H9 (cell line): Measurements from ENCODE around the gene WDR70. TPM values are rescaled to one million over a fixed set of nuclear protein-coding genes. Genes with fewer than 3 reads are reported as not detected.

Source experiments
- DNase-seq: peaks from one replicate; pipeline ENCODE4 v3.0.0-alpha.2; 2017
- H2AFZ ChIP-seq: one replicate; pipeline ENCODE4 v1.6.1; 2013; ENCODE audit warnings: mild to moderate bottlenecking, low read length, control low read depth, moderate library complexity
- H2AK5ac ChIP-seq: 2 replicates; pipeline ENCODE4 v1.6.1; 2013; ENCODE audit warnings: low read length, control low read depth, mixed read lengths; ENCODE audit not compliant: insufficient read length
- H2BK120ac ChIP-seq: one replicate; pipeline ENCODE4 v1.6.1; 2013; ENCODE audit warnings: low read depth, mild to moderate bottlenecking, low read length, control low read depth, inconsistent platforms; ENCODE audit not compliant: poor library complexity, severe bottlenecking
- H2BK12ac ChIP-seq: 2 replicates; pipeline ENCODE4 v1.6.1; 2013; ENCODE audit warnings: low read length, control low read depth, mixed read lengths, low read depth; ENCODE audit not compliant: insufficient read length
- H2BK15ac ChIP-seq: 2 replicates; pipeline ENCODE4 v1.6.1; 2013; ENCODE audit warnings: low read depth, low read length, control low read depth
- H2BK20ac ChIP-seq: one replicate; pipeline ENCODE4 v1.6.1; 2013; ENCODE audit warnings: low read depth, mild to moderate bottlenecking, low read length, control low read depth, inconsistent platforms; ENCODE audit not compliant: poor library complexity, severe bottlenecking
- H2BK5ac ChIP-seq: 2 replicates; pipeline ENCODE4 v1.6.1; 2013; ENCODE audit warnings: low read length, control low read depth, mixed read lengths; ENCODE audit not compliant: insufficient read length
- H3K14ac ChIP-seq: 2 replicates; pipeline ENCODE4 v1.6.1; 2013; ENCODE audit warnings: low read length, control low read depth; ENCODE audit not compliant: insufficient read depth
- H3K18ac ChIP-seq: 2 replicates; pipeline ENCODE4 v1.6.1; 2013; ENCODE audit warnings: low read depth, mild to moderate bottlenecking, mixed read lengths, low read length, control low read depth; ENCODE audit not compliant: insufficient read length
- H3K23ac ChIP-seq: 2 replicates; pipeline ENCODE4 v1.6.1; 2013; ENCODE audit warnings: low read length, control low read depth, mixed read lengths, low read depth; ENCODE audit not compliant: insufficient read length
- H3K23me2 ChIP-seq: 2 replicates; pipeline ENCODE4 v1.6.1; 2013; ENCODE audit warnings: low read depth, mild to moderate bottlenecking, mixed read lengths, low read length, control low read depth; ENCODE audit not compliant: insufficient read length, poor library complexity, severe bottlenecking
- H3K27ac ChIP-seq: 2 replicates; pipeline ENCODE4 v1.5.1; 2013; ENCODE audit warnings: low read length, control low read depth, mixed read lengths, low read depth; ENCODE audit not compliant: insufficient read length
- H3K27me3 ChIP-seq: 2 replicates; pipeline ENCODE4 v1.6.1; 2013; ENCODE audit warnings: low read length, control low read depth, inconsistent platforms; ENCODE audit not compliant: insufficient read depth
- H3K4ac ChIP-seq: 2 replicates; pipeline ENCODE4 v1.6.1; 2013; ENCODE audit warnings: low read depth, mild to moderate bottlenecking, control low read depth, inconsistent platforms, low read length, moderate library complexity
- H3K4me1 ChIP-seq: 2 replicates; pipeline ENCODE4 v1.6.1; 2013; ENCODE audit warnings: low read length, control low read depth, inconsistent platforms; ENCODE audit not compliant: insufficient read depth
- H3K4me2 ChIP-seq: 2 replicates; pipeline ENCODE4 v1.6.1; 2013; ENCODE audit warnings: low read length, control low read depth, mixed read lengths; ENCODE audit not compliant: insufficient read length, insufficient read depth
- H3K56ac ChIP-seq: 2 replicates; pipeline ENCODE4 v1.6.1; 2013; ENCODE audit warnings: low read depth, mild to moderate bottlenecking, mixed read lengths, low read length, control low read depth; ENCODE audit not compliant: insufficient read length
- H3K79me1 ChIP-seq: 2 replicates; pipeline ENCODE4 v1.6.1; 2013; ENCODE audit warnings: low read depth, mild to moderate bottlenecking, moderate library complexity, low read length, control low read depth, inconsistent platforms; ENCODE audit not compliant: insufficient read depth, poor library complexity, severe bottlenecking
- H3K79me2 ChIP-seq: 2 replicates; pipeline ENCODE4 v1.6.1; 2013; ENCODE audit warnings: low read length, control low read depth, inconsistent platforms; ENCODE audit not compliant: insufficient read depth
- H3K9ac ChIP-seq: 2 replicates; pipeline ENCODE4 v1.6.1; 2013; ENCODE audit warnings: low read length, control low read depth, mixed read lengths; ENCODE audit not compliant: insufficient read length; ENCODE audit errors: extremely low read depth
- H3K9me3 ChIP-seq: one replicate; pipeline ENCODE4 v1.6.1; 2013; ENCODE audit warnings: low read depth, low read length, inconsistent platforms; ENCODE audit not compliant: control insufficient read depth
- H3T11ph ChIP-seq: one replicate; pipeline ENCODE4 v1.6.1; 2013; ENCODE audit warnings: mild to moderate bottlenecking, low read length, control low read depth, inconsistent platforms
- H4K20me1 ChIP-seq: one replicate; pipeline ENCODE4 v1.6.1; 2013; ENCODE audit not compliant: control insufficient read depth, insufficient read length, insufficient read depth
- H4K5ac ChIP-seq: 2 replicates; pipeline ENCODE4 v1.6.1; 2013; ENCODE audit warnings: low read depth, mild to moderate bottlenecking, mixed read lengths, low read length, control low read depth; ENCODE audit not compliant: insufficient read length
- H4K8ac ChIP-seq: replicated peaks from 2 replicates; pipeline ENCODE4 v1.6.1; 2013; ENCODE audit warnings: low read length, control low read depth, mixed read lengths, low read depth; ENCODE audit not compliant: insufficient read length
- H4K91ac ChIP-seq: 2 replicates; pipeline ENCODE4 v1.6.1; 2013; ENCODE audit warnings: low read depth, mild to moderate bottlenecking, moderate library complexity, mixed read lengths, low read length, control low read depth; ENCODE audit not compliant: insufficient read length
- H3K27ac Mint-ChIP-seq, 3 experiments: 2 replicates in 2 of 3; 3 replicates in 1 of 3; pipeline ENCODE4 v1.8.0; 2020 to 2021; ENCODE audit warnings: mixed read lengths in 3 of 3, mild to moderate bottlenecking in 1 of 3, moderate library complexity in 1 of 3
- H3K27me3 Mint-ChIP-seq: 2 replicates; pipeline ENCODE4 v1.8.0; 2021; ENCODE audit warnings: low read depth, mild to moderate bottlenecking, moderate library complexity, mixed read lengths
- H3K36me3 Mint-ChIP-seq, 3 experiments: 2 replicates in 2 of 3; 3 replicates in 1 of 3; pipeline ENCODE4 v1.8.0; 2020 to 2021; ENCODE audit warnings: low read depth in 3 of 3, mixed read lengths in 3 of 3; ENCODE audit not compliant: insufficient read depth in 1 of 3
- H3K4me1 Mint-ChIP-seq, 2 experiments: 2 replicates each; pipeline ENCODE4 v1.8.0; 2020; ENCODE audit warnings: mixed read lengths in 2 of 2
- H3K4me3 Mint-ChIP-seq, 2 experiments: 2 replicates in 1 of 2; 3 replicates in 1 of 2; pipeline ENCODE4 v1.8.0; 2020 to 2021; ENCODE audit warnings: mild to moderate bottlenecking in 2 of 2, mixed read lengths in 2 of 2, moderate library complexity in 1 of 2
- H3K9me3 Mint-ChIP-seq, 2 experiments: 2 replicates in 1 of 2; 3 replicates in 1 of 2; pipeline ENCODE4 v1.8.0; 2020; ENCODE audit warnings: mild to moderate bottlenecking in 2 of 2, mixed read lengths in 2 of 2, moderate library complexity in 1 of 2
- WGBS: extraction: QIAGEN DNeasy Blood & Tissue Kit; methylation state at CpG from one replicate; pipeline ENCODE4 v1.1.7; 2013; ENCODE audit warnings: missing lambda C conversion rate, low lambda C conversion rate, mixed read lengths; ENCODE audit not compliant: insufficient read length; ENCODE audit errors: extremely low coverage; 5-methylcytosine and 5-hydroxymethylcytosine counted together
- total RNA-seq: library from RNA; stranded (reverse); gene quantifications from 2 replicates; pipeline ENCODE4 v1.2.1, GENCODE V29; 2021
- TF ChIP-seq, protein P1 (sequence below): fragments of 200-600 bp; sonication (generic); conservative IDR thresholded peaks from 3 replicates; pipeline ENCODE4 v1.8.0; 2021; ENCODE audit warnings: antibody characterized with exemption, mild to moderate bottlenecking

Gene WDR70
- total RNA-seq, 1 experiment from 2014 or later: 38.1 TPM

DNA sequence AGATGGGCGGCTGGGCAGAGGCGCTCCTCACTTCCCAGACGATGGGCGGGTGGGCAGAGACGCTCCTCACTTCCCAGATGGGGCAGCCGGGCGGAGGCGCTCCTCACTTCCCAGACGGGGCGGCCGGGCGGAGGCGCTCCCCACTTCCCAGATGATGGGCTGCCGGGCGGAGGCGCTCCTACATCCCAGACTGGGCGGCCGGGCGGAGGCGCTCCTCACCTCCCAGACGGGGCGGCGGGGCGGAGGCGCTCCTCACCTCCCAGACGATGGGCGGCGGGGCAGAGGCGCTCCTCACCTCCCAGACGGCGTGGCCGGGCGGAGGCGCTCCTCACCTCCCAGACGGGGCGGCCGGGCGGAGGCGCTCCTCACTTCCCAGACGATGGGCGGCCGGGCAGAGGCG, 140.2 kb downstream of the WDR70 start:
- Histone ChIP-seq H2BK12ac (no peak overlapping the region), H4K8ac (no peak overlapping the region), H3K56ac (no peak overlapping the region), H3K9ac (no peak overlapping the region), H3K79me2 (no peaks in the 10 kb centered on the region), H3K23me2 (no peaks in the 10 kb centered on the region), H3K4me1 (no peaks in the 10 kb centered on the region), H3T11ph (no peak overlapping the region), H3K4me2 (no peak overlapping the region), H2BK5ac (no peak overlapping the region), H3K18ac (no peak overlapping the region), H2BK15ac (no peak overlapping the region), H2BK120ac (no peak overlapping the region), H2AK5ac (no peak overlapping the region), H3K79me1 (no peaks in the 10 kb centered on the region), H3K27ac (no peak overlapping the region), H2AFZ (no peak overlapping the region), H4K91ac (no peak overlapping the region), H4K20me1 (no peaks in the 10 kb centered on the region), H3K23ac (no peak overlapping the region), H4K5ac (no peak overlapping the region), H3K9me3 (no peaks in the 10 kb centered on the region), H3K14ac (no peak overlapping the region), H3K4ac (no peak overlapping the region), H2BK20ac (no peak overlapping the region), H3K27me3 (no peaks in the 10 kb centered on the region)
- TF ChIP-seq, protein P1, sequence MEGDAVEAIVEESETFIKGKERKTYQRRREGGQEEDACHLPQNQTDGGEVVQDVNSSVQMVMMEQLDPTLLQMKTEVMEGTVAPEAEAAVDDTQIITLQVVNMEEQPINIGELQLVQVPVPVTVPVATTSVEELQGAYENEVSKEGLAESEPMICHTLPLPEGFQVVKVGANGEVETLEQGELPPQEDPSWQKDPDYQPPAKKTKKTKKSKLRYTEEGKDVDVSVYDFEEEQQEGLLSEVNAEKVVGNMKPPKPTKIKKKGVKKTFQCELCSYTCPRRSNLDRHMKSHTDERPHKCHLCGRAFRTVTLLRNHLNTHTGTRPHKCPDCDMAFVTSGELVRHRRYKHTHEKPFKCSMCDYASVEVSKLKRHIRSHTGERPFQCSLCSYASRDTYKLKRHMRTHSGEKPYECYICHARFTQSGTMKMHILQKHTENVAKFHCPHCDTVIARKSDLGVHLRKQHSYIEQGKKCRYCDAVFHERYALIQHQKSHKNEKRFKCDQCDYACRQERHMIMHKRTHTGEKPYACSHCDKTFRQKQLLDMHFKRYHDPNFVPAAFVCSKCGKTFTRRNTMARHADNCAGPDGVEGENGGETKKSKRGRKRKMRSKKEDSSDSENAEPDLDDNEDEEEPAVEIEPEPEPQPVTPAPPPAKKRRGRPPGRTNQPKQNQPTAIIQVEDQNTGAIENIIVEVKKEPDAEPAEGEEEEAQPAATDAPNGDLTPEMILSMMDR: no peak
- Mint-ChIP-seq H3K36me3 (peaks cover 30 to 50% (median 43%) of the 10 kb centered on the region in 3 experiments), H3K4me3 (no peak overlapping the region), H3K27me3 (no peaks in the 10 kb centered on the region), H3K4me1 (no peaks in the 10 kb centered on the region), H3K9me3 (peaks cover 37 to 45% of the 10 kb centered on the region in 2 experiments), H3K27ac (no peak overlapping the region)
- no peak for DNase-seq
- no CpG with 5 or more reads among the region's 43 CpGs for WGBS
